Measurements from ENCODE around the gene SUMO3.
A peak's percentile ranks its signal among the peaks of the same experiment; 100 is the strongest.

GRCh38 chr21:44801468-44802395 lies 16.1 kb downstream of the SUMO3 start, which contains the start of gene UBE2G2:
- no peak for TF ChIP-seq CTCF (IDR thresholded peaks at IDR 0.05; ENCODE audit: insufficient read depth, low read length)
- TF ChIP-seq POLR2AphosphoS5 (IDR thresholded peaks at IDR 0.05; ENCODE audit: low read depth), result peak; percentile 85

Measured in HL-60 (cell line).